Stimulated activated naive CD8-positive, alpha-beta T cell treated with anti-CD3 and anti-CD28 coated beads, Interleukin-15, Interleukin-2, amounts not matched to agents 100 ng/mL and 50 ng/mL, for 24 hours (primary cell): Measurements from ENCODE around the gene MGMT.

Experiments
- H3K27ac Mint-ChIP-seq: one replicate; pipeline ENCODE4 v1.8.0; 2021; ENCODE audit warnings: mild to moderate bottlenecking, mixed read lengths
- H3K27me3 Mint-ChIP-seq: one replicate; pipeline ENCODE4 v1.8.0; 2021; ENCODE audit warnings: mixed read lengths
- H3K36me3 Mint-ChIP-seq: one replicate; pipeline ENCODE4 v1.8.0; 2021; ENCODE audit warnings: low read depth, mixed read lengths
- H3K4me1 Mint-ChIP-seq: one replicate; pipeline ENCODE4 v1.8.0; 2021; ENCODE audit warnings: low read depth, mixed read lengths
- H3K4me3 Mint-ChIP-seq: one replicate; pipeline ENCODE4 v1.8.0; 2021; ENCODE audit warnings: mild to moderate bottlenecking, mixed read lengths
- H3K9me3 Mint-ChIP-seq: one replicate; pipeline ENCODE4 v1.8.0; 2021; ENCODE audit warnings: mixed read lengths

Gene MGMT

GRCh38 chr10:129497013-129497412 is 30.0 kb downstream of the MGMT start:
- no peaks in the 10 kb centered on the region for H3K27me3 Mint-ChIP-seq
- no peak overlapping the region for H3K4me3 Mint-ChIP-seq
- H3K4me1 Mint-ChIP-seq = peaks cover 28% of the 10 kb centered on the region
- no peaks in the 10 kb centered on the region for H3K9me3 Mint-ChIP-seq
- no peak overlapping the region for H3K27ac Mint-ChIP-seq
- peaks cover 53% of the 10 kb centered on the region for H3K36me3 Mint-ChIP-seq

- Mint-ChIP-seq H3K27ac (no peak overlapping the region), H3K9me3 (no peaks in the 10 kb centered on the region), H3K27me3 (no peaks in the 10 kb centered on the region), H3K36me3 (peaks cover 55% of the 10 kb centered on the region), H3K4me1 (peaks cover 20% of the 10 kb centered on the region), H3K4me3 (no peak overlapping the region)
These were observed 31.6 kb downstream of the MGMT start for GRCh38 chr10:129498680-129499079.

- H3K27me3 Mint-ChIP-seq = no peaks in the 10 kb centered on the region
- peaks cover 60% of the 10 kb centered on the region for H3K36me3 Mint-ChIP-seq
- H3K4me3 Mint-ChIP-seq = no peak overlapping the region
- peaks cover 7% of the 10 kb centered on the region for H3K9me3 Mint-ChIP-seq
- peaks cover 28% of the 10 kb centered on the region for H3K4me1 Mint-ChIP-seq
- H3K27ac Mint-ChIP-seq = no peak overlapping the region
These were observed 33.7 kb downstream of the MGMT start for GRCh38 chr10:129500617-129501339.

- Mint-ChIP-seq H3K36me3 (peaks cover 61% of the 10 kb centered on the region), H3K4me3 (no peak overlapping the region), H3K27ac (no peak overlapping the region), H3K27me3 (no peaks in the 10 kb centered on the region), H3K9me3 (peaks cover 12% of the 10 kb centered on the region), H3K4me1 (peaks cover 28% of the 10 kb centered on the region)
These were observed 34.8 kb downstream of the MGMT start for GRCh38 chr10:129501652-129502436.

GRCh38 chr10:129502448-129502847 is 35.4 kb downstream of the MGMT start:
- Mint-ChIP-seq H3K4me1 (peaks cover 28% of the 10 kb centered on the region), H3K27me3 (no peaks in the 10 kb centered on the region), H3K36me3 (peaks cover 58% of the 10 kb centered on the region), H3K4me3 (no peak overlapping the region), H3K27ac (no peak overlapping the region), H3K9me3 (peaks cover 12% of the 10 kb centered on the region)

GRCh38 chr10:129505500-129506075 is 38.5 kb downstream of the MGMT start:
- Mint-ChIP-seq H3K9me3 (peaks cover 16% of the 10 kb centered on the region), H3K27me3 (no peaks in the 10 kb centered on the region), H3K36me3 (peaks cover 57% of the 10 kb centered on the region), H3K27ac (no peak overlapping the region), H3K4me3 (no peak overlapping the region), H3K4me1 (peaks cover 18% of the 10 kb centered on the region)

- H3K27ac Mint-ChIP-seq = no peak overlapping the region
- H3K4me3 Mint-ChIP-seq = no peak overlapping the region
- H3K27me3 Mint-ChIP-seq = no peaks in the 10 kb centered on the region
- peaks cover 55% of the 10 kb centered on the region for H3K36me3 Mint-ChIP-seq
- H3K4me1 Mint-ChIP-seq = peaks cover 18% of the 10 kb centered on the region
- peaks cover 16% of the 10 kb centered on the region for H3K9me3 Mint-ChIP-seq
These were observed 39.2 kb downstream of the MGMT start for GRCh38 chr10:129506101-129506797.

- Mint-ChIP-seq H3K36me3 (peaks cover 48% of the 10 kb centered on the region), H3K4me1 (peaks cover 12% of the 10 kb centered on the region), H3K9me3 (peaks cover 16% of the 10 kb centered on the region), H3K4me3 (no peak overlapping the region), H3K27me3 (no peaks in the 10 kb centered on the region), H3K27ac (no peak overlapping the region)
These were observed 40.3 kb downstream of the MGMT start for GRCh38 chr10:129507216-129507889.

GRCh38 chr10:129509155-129509554 is 42.1 kb downstream of the MGMT start:
- Mint-ChIP-seq H3K9me3 (peaks cover 16% of the 10 kb centered on the region), H3K36me3 (peaks cover 45% of the 10 kb centered on the region), H3K4me1 (peaks cover 22% of the 10 kb centered on the region), H3K27ac (no peak overlapping the region), H3K27me3 (no peaks in the 10 kb centered on the region), H3K4me3 (no peak overlapping the region)

- Mint-ChIP-seq H3K4me1 (peaks cover 27% of the 10 kb centered on the region), H3K4me3 (no peak overlapping the region), H3K9me3 (peaks cover 12% of the 10 kb centered on the region), H3K36me3 (peaks cover 39% of the 10 kb centered on the region), H3K27me3 (no peaks in the 10 kb centered on the region), H3K27ac (no peak overlapping the region)
These were observed 42.8 kb downstream of the MGMT start for GRCh38 chr10:129509835-129510234.

- H3K4me1 Mint-ChIP-seq = peaks cover 20% of the 10 kb centered on the region
- H3K27ac Mint-ChIP-seq = no peak overlapping the region
- H3K4me3 Mint-ChIP-seq = no peak overlapping the region
- H3K9me3 Mint-ChIP-seq = peaks cover 9% of the 10 kb centered on the region
- peaks cover 35% of the 10 kb centered on the region for H3K36me3 Mint-ChIP-seq
- H3K27me3 Mint-ChIP-seq = no peaks in the 10 kb centered on the region
These were observed 44.0 kb downstream of the MGMT start for GRCh38 chr10:129511086-129511485.

GRCh38 chr10:129511758-129512157 is 44.7 kb downstream of the MGMT start:
- peaks cover 30% of the 10 kb centered on the region for H3K36me3 Mint-ChIP-seq
- peaks cover 5% of the 10 kb centered on the region for H3K9me3 Mint-ChIP-seq
- H3K27me3 Mint-ChIP-seq = no peaks in the 10 kb centered on the region
- H3K4me3 Mint-ChIP-seq = no peak overlapping the region
- no peak overlapping the region for H3K27ac Mint-ChIP-seq
- H3K4me1 Mint-ChIP-seq = peaks cover 20% of the 10 kb centered on the region

- H3K36me3 Mint-ChIP-seq = peaks cover 19% of the 10 kb centered on the region
- H3K4me1 Mint-ChIP-seq = peaks cover 20% of the 10 kb centered on the region
- peaks cover 4% of the 10 kb centered on the region for H3K9me3 Mint-ChIP-seq
- no peak overlapping the region for H3K4me3 Mint-ChIP-seq
- no peak overlapping the region for H3K27ac Mint-ChIP-seq
- H3K27me3 Mint-ChIP-seq = no peaks in the 10 kb centered on the region
These were observed 46.3 kb downstream of the MGMT start for GRCh38 chr10:129513312-129513711.
